SK-N-SH treated with all-trans-retinoic acid at 6 μM for 48 hours (cell line): Measurements from ENCODE around the gene TTC7B.

Experiments
- ATAC-seq: fragments of 200-7000 bp; cut with Tn5 transposase; 3 replicates; pipeline ENCODE4 v1.9.1; 2020; ENCODE audit warnings: mild to moderate bottlenecking, moderate library complexity
- ARNTL ChIP-seq: fragments of 450-650 bp; formaldehyde crosslinking; IDR thresholded peaks from 2 replicates; pipeline ENCODE4 v1.5.0; 2020; ENCODE audit warnings: low read depth, mild to moderate bottlenecking, moderate library complexity, borderline replicate concordance
- BACH2 ChIP-seq: fragments of 250-450 bp; sonication (Bioruptor Pico); IDR thresholded peaks from 2 replicates; pipeline ENCODE4 v1.9.0; 2021; ENCODE audit warnings: mild to moderate bottlenecking, borderline replicate concordance
- CSDC2 ChIP-seq: fragments of 250-450 bp; sonication (Bioruptor Pico); IDR thresholded peaks from 2 replicates; pipeline ENCODE4 v1.5.0; 2020; ENCODE audit warnings: mild to moderate bottlenecking, moderate library complexity
- ESRRG ChIP-seq: fragments of 250-450 bp; sonication (Bioruptor Pico); IDR thresholded peaks from 2 replicates; pipeline ENCODE4 v1.6.1; 2021; ENCODE audit warnings: mild to moderate bottlenecking
- GLIS3 ChIP-seq: fragments of 250-450 bp; sonication (Bioruptor Pico); IDR thresholded peaks from 2 replicates; pipeline ENCODE4 v1.5.0; 2020; ENCODE audit warnings: mild to moderate bottlenecking, moderate library complexity
- ISL1 ChIP-seq: fragments of 250-450 bp; sonication (Bioruptor Pico); IDR thresholded peaks from 2 replicates; pipeline ENCODE4 v2.1.2; 2022; ENCODE audit warnings: mild to moderate bottlenecking, moderate library complexity
- OSR1 ChIP-seq: fragments of 250-450 bp; sonication (Bioruptor Pico); IDR thresholded peaks from 2 replicates; pipeline ENCODE4 v1.8.0; 2022; ENCODE audit warnings: moderate library complexity, mild to moderate bottlenecking, inconsistent platforms
- PPARA ChIP-seq: fragments of 250-450 bp; sonication (Bioruptor Pico); IDR thresholded peaks from 2 replicates; pipeline ENCODE4 v1.5.0; 2020; ENCODE audit warnings: mild to moderate bottlenecking, borderline replicate concordance
- SNAI2 ChIP-seq: fragments of 250-450 bp; sonication (Bioruptor Pico); IDR thresholded peaks from 2 replicates; pipeline ENCODE4 v1.5.0; 2020; ENCODE audit warnings: mild to moderate bottlenecking, moderate library complexity
- TCF4 ChIP-seq: fragments of 250-450 bp; sonication (Bioruptor Pico); IDR thresholded peaks from 2 replicates; pipeline ENCODE4 v1.8.0; 2021; ENCODE audit warnings: mild to moderate bottlenecking, moderate library complexity, borderline replicate concordance
- TOX ChIP-seq: fragments of 250-450 bp; sonication (Bioruptor Pico); IDR thresholded peaks from 2 replicates; pipeline ENCODE4 v1.8.0; 2021; ENCODE audit warnings: mild to moderate bottlenecking, moderate library complexity, borderline replicate concordance
- ZC3H10 ChIP-seq: fragments of 250-450 bp; sonication (Bioruptor Pico); IDR thresholded peaks from 2 replicates; pipeline ENCODE4 v1.5.1; 2021; ENCODE audit warnings: mild to moderate bottlenecking, moderate library complexity
- ZFP3 ChIP-seq: fragments of 250-450 bp; sonication (Bioruptor Pico); IDR thresholded peaks from 2 replicates; pipeline ENCODE4 v1.5.0; 2020; ENCODE audit warnings: mild to moderate bottlenecking, moderate library complexity
- ZNF70 ChIP-seq: fragments of 450-650 bp; formaldehyde crosslinking; IDR thresholded peaks from 2 replicates; pipeline ENCODE4 v1.5.0; 2020; ENCODE audit warnings: mild to moderate bottlenecking, moderate library complexity
- ZNF8 ChIP-seq: fragments of 450-650 bp; formaldehyde crosslinking; IDR thresholded peaks from 2 replicates; pipeline ENCODE4 v1.5.0; 2020; ENCODE audit warnings: mild to moderate bottlenecking, moderate library complexity
- TF ChIP-seq, protein P1 (sequence below): fragments of 250-450 bp; sonication (Bioruptor Pico); IDR thresholded peaks from 2 replicates; pipeline ENCODE4 v1.5.1; 2021; ENCODE audit warnings: mild to moderate bottlenecking, moderate library complexity
- TF ChIP-seq, protein P2 (sequence below): fragments of 250-450 bp; sonication (Bioruptor Pico); IDR thresholded peaks from 2 replicates; pipeline ENCODE4 v1.5.0; 2020; ENCODE audit warnings: mild to moderate bottlenecking, moderate library complexity
- TF ChIP-seq, protein P3 (sequence below): fragments of 250-450 bp; sonication (Bioruptor Pico); IDR thresholded peaks from 2 replicates; pipeline ENCODE4 v1.8.0; 2020; ENCODE audit warnings: mild to moderate bottlenecking, moderate library complexity, borderline replicate concordance
- TF ChIP-seq, protein P4 (sequence below): fragments of 250-450 bp; sonication (Bioruptor Pico); IDR thresholded peaks from 2 replicates; pipeline ENCODE4 v1.5.1; 2020; ENCODE audit warnings: low read depth, mild to moderate bottlenecking, moderate library complexity
- TF ChIP-seq, protein P5 (sequence below): fragments of 250-450 bp; sonication (Bioruptor Pico); IDR thresholded peaks from 2 replicates; pipeline ENCODE4 v1.8.0; 2021; ENCODE audit warnings: low read depth, mild to moderate bottlenecking, moderate library complexity, borderline replicate concordance

TTC7B gene

DNA sequence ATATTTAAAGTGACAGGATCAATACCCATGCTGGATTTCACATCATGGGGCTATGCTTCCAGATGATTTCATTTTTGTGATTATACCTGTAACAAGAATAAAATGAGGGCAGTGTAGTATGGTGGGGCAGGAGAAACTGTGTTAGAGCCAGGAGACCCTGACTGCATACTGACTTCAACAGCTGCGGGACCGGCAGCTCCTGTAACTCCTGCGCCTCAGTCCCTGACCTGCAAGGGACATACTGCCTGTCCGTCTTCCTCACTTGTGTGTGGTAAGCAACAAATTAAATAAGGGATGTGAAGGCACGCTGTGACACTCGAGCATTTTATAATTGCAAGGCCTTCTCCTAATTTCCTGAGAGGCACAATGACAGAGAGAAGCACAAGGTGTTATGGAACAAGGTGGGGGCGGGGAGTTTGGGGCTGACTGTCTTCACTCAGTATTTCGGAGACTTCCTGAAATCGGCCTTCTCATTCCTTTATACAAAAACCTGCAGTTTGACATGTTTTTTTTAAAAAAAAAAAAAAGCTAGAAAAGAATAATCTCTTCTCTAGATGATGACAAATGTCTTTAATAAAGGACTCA is 164.2 kb downstream of the TTC7B start:
- TF ChIP-seq SNAI2 (CRISPR knock-in tag) (no peak), OSR1 (no peak), ZC3H10 (CRISPR knock-in tag) (no peak), TCF4 (CRISPR knock-in tag) (no peak), ZFP3 (CRISPR knock-in tag) (no peak), ARNTL (CRISPR knock-in tag) (no peak), BACH2 (CRISPR knock-in tag) (no peak)
- TF ChIP-seq, protein P1, sequence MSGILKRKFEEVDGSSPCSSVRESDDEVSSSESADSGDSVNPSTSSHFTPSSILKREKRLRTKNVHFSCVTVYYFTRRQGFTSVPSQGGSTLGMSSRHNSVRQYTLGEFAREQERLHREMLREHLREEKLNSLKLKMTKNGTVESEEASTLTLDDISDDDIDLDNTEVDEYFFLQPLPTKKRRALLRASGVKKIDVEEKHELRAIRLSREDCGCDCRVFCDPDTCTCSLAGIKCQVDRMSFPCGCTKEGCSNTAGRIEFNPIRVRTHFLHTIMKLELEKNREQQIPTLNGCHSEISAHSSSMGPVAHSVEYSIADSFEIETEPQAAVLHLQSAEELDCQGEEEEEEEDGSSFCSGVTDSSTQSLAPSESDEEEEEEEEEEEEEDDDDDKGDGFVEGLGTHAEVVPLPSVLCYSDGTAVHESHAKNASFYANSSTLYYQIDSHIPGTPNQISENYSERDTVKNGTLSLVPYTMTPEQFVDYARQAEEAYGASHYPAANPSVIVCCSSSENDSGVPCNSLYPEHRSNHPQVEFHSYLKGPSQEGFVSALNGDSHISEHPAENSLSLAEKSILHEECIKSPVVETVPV: no peak

DNA sequence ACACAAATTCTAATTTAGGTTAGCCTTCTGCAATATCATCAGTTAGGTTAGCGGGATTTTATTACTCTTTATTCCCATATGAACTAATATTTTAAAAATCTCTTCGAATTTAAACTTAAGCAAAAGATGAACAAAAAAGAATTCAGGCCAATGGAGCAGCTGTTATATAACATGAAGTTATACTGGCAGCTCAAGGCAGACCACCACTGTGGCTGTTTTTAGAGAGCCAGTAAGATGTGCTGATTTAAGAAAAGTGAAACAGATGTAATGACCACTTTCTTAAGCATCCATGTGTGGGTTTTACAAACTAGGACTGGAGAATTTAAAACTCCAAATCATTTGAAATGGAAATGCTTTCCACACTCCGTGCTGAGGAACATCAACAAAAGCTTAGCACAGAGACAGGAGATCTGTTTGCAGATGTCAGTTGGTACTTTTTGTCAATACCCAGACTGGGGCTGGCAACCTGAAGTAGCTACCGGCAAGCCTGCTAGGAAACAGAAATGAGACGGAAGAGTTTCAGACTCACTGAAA is 164.9 kb downstream of the TTC7B start:
- no peak for TF ChIP-seq ZNF70 (CRISPR knock-in tag)
- TF ChIP-seq, protein P2, sequence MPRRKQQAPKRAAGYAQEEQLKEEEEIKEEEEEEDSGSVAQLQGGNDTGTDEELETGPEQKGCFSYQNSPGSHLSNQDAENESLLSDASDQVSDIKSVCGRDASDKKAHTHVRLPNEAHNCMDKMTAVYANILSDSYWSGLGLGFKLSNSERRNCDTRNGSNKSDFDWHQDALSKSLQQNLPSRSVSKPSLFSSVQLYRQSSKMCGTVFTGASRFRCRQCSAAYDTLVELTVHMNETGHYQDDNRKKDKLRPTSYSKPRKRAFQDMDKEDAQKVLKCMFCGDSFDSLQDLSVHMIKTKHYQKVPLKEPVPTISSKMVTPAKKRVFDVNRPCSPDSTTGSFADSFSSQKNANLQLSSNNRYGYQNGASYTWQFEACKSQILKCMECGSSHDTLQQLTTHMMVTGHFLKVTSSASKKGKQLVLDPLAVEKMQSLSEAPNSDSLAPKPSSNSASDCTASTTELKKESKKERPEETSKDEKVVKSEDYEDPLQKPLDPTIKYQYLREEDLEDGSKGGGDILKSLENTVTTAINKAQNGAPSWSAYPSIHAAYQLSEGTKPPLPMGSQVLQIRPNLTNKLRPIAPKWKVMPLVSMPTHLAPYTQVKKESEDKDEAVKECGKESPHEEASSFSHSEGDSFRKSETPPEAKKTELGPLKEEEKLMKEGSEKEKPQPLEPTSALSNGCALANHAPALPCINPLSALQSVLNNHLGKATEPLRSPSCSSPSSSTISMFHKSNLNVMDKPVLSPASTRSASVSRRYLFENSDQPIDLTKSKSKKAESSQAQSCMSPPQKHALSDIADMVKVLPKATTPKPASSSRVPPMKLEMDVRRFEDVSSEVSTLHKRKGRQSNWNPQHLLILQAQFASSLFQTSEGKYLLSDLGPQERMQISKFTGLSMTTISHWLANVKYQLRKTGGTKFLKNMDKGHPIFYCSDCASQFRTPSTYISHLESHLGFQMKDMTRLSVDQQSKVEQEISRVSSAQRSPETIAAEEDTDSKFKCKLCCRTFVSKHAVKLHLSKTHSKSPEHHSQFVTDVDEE (CRISPR knock-in tag): no peak
- no peak for ATAC-seq

More for the DNA sequence above, 164.2 kb downstream of the TTC7B start:
- ATAC-seq: no peak

DNA sequence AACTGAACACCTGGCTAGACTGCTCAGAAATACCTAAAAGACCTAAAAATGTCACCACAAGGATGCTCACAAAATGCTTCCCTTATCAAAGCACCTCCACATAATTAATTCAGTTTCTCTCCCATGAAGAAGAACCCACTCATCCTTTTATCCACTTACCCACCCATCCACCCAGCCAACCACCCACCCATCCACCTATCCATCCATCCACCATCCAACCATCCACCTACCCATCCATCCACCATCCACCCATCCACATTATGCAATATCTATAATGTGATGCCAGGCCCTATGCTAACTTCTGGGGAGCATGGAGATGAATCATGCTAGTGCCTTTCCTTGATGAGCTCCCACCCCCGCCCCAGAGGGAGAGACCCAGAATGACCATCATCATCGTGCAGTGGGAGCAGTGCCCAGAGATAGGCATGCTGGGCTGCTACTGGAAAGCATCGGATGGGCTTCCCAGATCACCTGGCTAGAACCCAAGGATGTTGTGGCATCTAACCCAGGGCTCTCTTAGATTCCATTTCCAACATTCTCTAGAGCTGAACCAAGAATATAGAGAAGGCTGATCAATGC is 166.6 kb downstream of the TTC7B start:
- no peak for ATAC-seq
- no peak for TF ChIP-seq ZC3H10 (CRISPR knock-in tag)
- TF ChIP-seq, protein P3, sequence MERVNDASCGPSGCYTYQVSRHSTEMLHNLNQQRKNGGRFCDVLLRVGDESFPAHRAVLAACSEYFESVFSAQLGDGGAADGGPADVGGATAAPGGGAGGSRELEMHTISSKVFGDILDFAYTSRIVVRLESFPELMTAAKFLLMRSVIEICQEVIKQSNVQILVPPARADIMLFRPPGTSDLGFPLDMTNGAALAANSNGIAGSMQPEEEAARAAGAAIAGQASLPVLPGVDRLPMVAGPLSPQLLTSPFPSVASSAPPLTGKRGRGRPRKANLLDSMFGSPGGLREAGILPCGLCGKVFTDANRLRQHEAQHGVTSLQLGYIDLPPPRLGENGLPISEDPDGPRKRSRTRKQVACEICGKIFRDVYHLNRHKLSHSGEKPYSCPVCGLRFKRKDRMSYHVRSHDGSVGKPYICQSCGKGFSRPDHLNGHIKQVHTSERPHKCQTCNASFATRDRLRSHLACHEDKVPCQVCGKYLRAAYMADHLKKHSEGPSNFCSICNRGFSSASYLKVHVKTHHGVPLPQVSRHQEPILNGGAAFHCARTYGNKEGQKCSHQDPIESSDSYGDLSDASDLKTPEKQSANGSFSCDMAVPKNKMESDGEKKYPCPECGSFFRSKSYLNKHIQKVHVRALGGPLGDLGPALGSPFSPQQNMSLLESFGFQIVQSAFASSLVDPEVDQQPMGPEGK (CRISPR knock-in tag): no peak
- no peak for TF ChIP-seq ZNF8
- TF ChIP-seq CSDC2: no peak
- TF ChIP-seq PPARA (CRISPR knock-in tag): no peak
- TF ChIP-seq BACH2 (CRISPR knock-in tag): no peak
- TF ChIP-seq OSR1: no peak
- no peak for TF ChIP-seq ISL1 (CRISPR knock-in tag)
- no peak for TF ChIP-seq GLIS3
- TF ChIP-seq, protein P4, sequence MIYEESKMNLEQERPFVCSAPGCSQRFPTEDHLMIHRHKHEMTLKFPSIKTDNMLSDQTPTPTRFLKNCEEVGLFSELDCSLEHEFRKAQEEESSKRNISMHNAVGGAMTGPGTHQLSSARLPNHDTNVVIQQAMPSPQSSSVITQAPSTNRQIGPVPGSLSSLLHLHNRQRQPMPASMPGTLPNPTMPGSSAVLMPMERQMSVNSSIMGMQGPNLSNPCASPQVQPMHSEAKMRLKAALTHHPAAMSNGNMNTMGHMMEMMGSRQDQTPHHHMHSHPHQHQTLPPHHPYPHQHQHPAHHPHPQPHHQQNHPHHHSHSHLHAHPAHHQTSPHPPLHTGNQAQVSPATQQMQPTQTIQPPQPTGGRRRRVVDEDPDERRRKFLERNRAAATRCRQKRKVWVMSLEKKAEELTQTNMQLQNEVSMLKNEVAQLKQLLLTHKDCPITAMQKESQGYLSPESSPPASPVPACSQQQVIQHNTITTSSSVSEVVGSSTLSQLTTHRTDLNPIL (CRISPR knock-in tag): no peak
- no peak for TF ChIP-seq ESRRG (CRISPR knock-in tag)
- TF ChIP-seq, protein P5, sequence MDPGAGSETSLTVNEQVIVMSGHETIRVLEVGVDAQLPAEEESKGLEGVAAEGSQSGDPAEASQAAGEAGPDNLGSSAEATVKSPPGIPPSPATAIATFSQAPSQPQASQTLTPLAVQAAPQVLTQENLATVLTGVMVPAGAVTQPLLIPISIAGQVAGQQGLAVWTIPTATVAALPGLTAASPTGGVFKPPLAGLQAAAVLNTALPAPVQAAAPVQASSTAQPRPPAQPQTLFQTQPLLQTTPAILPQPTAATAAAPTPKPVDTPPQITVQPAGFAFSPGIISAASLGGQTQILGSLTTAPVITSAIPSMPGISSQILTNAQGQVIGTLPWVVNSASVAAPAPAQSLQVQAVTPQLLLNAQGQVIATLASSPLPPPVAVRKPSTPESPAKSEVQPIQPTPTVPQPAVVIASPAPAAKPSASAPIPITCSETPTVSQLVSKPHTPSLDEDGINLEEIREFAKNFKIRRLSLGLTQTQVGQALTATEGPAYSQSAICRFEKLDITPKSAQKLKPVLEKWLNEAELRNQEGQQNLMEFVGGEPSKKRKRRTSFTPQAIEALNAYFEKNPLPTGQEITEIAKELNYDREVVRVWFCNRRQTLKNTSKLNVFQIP (CRISPR knock-in tag): no peak
- TF ChIP-seq, protein P2 (CRISPR knock-in tag): no peak
- TF ChIP-seq ZNF70 (CRISPR knock-in tag): no peak
- TF ChIP-seq SNAI2 (CRISPR knock-in tag): no peak
- no peak for TF ChIP-seq TOX (CRISPR knock-in tag)
- no peak for TF ChIP-seq ZFP3 (CRISPR knock-in tag)
- TF ChIP-seq, protein P1: no peak
